ENCODE data around the gene MILR1.
"Not testable (repeated sequence)": the region's sequence is repeated elsewhere in the genome, so short reads cannot be mapped to it uniquely, and the experiment has no call there.

Gene MILR1

DNA sequence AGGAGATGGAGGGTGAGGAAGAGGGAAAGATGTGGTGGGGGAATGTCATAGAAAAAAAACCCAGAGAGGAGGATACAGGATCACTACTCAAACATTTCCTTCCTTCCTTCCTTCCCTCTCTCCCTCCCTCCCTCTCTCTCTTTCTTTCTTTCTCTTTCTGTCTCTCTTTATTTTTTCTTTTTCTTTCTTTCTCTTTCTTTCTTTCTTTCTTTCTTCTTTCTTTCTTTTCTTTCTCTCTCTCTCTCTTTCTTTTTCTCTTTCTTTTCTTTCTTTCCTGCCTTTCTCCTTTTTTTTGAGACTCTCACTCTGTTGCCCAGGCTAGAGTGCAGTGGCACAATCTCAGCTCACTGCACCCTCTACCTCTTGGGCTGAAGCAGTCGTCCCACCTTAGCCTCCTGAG is 17.9 kb downstream of the MILR1 start:
- in situ Hi-C loops (cut with MboI; ENCODE audit: low sequenced_read_pairs) = not testable (repeated sequence)

DNA sequence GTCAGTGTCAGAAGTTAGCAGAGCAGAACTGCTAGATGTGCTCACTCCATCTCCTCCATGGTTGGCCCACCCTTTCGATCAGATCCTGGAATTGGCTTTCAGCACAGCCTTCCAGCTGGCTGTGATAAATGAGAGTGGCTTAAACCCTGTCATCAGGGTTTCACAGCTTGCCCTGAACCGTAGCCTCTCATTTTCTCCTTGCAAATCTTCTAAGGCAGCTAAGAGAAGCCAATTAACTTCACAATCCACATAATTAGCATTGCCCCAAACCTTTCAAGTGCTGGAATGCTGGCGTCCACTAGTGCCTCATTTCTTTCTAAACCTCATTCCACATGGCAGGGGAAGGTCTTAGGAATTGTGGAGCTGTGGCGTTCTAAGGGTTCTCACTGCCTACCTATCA is 21.7 kb downstream of the MILR1 start:
- in situ Hi-C loops (cut with MboI; ENCODE audit: low sequenced_read_pairs) = no loop called here

DNA sequence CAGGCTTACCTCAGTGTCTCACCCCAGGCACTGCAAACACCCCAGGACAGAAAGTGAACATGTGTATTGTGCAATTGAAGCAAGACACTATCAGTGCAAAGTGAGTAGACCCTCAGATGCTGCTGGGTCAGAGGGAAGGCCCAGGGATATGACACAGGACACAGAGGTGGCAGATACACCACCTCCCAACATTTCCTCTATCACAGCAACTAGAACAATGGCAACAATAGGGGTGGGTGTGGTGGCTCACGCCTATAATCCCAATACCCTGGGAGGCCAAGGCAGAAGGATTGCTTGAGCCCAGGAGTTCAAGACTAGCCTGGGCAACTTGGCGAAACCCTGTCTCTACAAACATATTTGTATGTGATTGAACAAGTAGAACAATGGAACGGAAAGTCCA is 22.5 kb downstream of the MILR1 start:
- in situ Hi-C loops (cut with MboI; ENCODE audit: low sequenced_read_pairs) = no loop called here

DNA sequence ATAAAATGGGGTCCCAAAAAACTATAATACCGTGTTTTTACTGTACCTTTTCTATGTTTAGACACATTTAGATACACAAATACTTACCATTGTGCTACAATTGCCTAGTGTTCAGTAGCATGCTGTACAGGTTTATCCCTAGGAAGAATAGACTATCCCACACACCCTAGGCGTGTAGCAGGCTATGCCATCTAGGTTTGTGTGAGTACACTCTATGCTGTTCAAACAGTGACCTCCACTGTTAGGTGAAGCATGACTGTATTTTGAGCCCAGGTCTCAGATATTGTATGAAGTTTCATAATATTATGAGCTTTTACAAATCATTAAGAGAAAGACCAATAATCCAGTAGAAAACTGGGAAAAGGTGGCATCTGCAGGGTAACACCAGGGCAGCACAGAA is 23.6 kb downstream of the MILR1 start:
- in situ Hi-C loops (cut with MboI; ENCODE audit: low sequenced_read_pairs) = no loop called here

DNA sequence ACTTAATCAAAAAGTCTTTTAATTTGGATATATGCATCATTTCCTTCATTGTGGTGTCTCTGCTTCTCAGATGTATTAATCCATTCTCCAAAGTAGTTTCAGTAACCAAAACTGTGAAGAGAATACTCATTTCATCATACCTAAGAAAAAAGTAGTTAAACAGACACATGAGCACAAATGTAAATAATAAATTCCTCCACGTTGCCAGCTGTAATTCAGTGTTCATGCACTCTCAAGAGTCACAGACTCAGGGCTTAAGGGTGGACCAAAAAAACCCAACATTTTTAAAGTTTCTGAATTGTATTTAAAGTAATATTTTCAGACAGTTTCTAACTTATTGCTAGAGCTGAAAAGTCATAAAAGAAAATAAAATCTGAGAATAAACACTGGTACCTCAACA is 28.9 kb downstream of the MILR1 start:
- in situ Hi-C loops (cut with MboI; ENCODE audit: low sequenced_read_pairs) = no loop called here

DNA sequence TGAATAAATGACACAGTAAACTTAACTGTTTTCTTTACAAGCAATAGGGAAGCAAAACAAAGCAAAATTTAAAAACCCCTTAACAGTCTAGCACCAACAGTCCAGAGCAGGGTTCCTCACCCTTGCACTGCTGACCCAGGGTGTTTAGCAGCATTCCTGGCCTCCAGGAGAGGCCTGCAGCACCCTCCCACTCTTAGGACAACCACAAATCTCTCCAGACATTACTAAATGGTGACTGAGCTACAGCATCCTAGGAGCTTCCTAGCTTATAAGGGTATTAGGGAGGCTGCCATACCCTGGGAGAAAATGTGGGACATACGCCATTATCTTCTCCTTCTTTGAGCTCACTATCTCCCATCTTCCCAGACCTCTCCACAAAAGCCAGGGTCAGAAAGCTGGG is 32.0 kb downstream of the MILR1 start:
- in situ Hi-C loops (cut with MboI; ENCODE audit: low sequenced_read_pairs) = no loop called here

DNA sequence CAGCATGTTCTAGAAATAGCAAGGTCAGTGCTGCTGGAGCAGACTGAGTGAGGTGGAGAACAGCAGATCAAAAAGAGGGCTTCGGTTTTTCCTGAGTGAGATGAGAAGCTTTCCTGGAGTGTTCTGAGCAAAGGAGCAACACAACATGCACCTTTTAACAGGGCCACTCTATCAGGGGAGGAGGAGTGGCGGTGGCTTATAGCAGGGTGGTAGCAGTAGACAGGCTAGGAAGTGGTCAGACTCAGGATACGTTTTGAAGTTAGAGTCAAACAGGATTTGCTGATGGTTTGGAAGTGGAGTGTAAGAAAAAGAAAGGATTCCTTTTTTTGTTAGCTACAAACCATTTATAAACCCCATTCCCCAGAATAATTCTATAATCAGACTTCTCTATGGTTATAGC is 35.5 kb downstream of the MILR1 start:
- in situ Hi-C loops (cut with MboI; ENCODE audit: low sequenced_read_pairs) = no loop called here

DNA sequence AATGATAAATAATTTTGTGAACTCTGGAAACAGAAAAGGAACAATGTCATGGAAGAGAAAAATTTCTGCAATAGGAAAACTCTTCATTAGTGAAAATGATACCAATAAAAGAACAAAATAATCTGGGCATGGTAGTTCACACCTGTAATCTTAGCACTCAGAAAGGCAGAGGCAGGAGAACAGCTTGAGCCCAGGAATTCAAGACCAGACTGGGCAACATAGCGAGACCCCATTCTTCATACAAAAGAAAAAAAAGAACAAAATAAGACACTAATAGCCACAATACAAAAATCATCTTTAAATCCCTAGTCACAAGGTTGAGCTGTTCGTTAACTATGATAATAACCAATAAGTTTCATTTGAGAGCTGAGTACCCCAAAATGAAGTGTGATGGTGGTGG is 39.4 kb downstream of the MILR1 start:
- in situ Hi-C loops (cut with MboI; ENCODE audit: low sequenced_read_pairs) = no loop called here

DNA sequence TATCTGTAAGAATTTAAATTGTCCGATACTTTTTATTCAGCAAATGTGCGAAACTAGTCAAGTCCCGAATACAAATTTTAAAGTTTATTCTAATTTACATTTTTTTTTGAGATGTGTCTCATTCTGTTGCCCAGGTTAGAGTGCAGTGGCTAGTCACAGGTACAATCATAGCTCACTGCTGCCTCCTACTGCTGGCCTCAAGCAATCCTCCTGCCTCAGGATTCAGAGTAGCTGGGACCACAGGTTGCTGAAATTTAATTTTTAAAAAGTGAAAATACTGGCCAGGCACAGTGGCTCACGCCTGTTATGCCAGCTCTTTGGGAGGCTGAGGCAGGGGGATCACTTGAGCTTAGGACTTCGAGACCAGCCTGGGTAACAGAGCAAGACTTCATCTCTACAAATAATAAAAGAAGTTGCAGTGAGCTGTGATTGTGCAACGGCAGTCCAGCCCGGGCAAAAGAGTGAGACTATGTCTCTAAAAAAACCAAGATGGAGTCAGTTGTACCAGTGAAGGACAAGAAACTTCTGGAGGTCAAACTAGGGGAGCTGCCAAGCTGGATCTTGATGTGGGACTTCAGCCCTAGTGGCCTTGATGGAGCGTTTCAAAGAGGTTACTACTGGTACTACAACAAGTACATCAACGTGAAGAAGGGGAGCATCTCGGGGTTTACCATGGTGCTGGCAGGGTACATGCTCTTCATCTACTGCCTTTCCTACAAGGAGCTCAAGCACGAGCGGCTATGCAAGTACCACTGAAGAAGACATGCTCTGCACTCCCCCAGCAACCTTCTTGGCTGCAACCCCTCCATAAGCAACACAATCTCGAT is 42.3 kb downstream of the MILR1 start:
- in situ Hi-C loops (cut with MboI; ENCODE audit: low sequenced_read_pairs) = loop anchor here (10.0 kb wide), 2 partner anchors 66 to 186 kb away; no protein-coding TSS in a partner anchor

DNA sequence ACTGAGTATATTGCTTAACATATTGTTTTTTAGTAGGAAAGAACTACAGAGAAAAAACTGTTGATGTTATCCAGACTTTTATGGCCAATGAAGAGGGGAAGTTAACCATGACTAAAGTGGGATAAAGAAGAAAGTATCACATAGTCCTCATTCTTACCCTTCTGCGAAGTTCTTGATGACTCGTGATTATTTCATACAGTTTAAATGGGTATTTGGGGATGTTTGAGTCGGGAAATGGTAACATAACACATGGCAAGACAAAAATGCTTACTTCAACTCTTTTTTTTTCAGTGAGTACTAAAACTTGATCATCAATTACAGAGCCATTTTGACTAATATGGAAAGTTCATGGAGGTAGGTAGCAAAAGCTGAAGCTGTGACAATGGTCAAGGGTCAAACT is 43.1 kb downstream of the MILR1 start:
- in situ Hi-C loops (cut with MboI; ENCODE audit: low sequenced_read_pairs) = loop anchor here (10.0 kb wide), 2 partner anchors 67 to 187 kb away; no protein-coding TSS in a partner anchor

DNA sequence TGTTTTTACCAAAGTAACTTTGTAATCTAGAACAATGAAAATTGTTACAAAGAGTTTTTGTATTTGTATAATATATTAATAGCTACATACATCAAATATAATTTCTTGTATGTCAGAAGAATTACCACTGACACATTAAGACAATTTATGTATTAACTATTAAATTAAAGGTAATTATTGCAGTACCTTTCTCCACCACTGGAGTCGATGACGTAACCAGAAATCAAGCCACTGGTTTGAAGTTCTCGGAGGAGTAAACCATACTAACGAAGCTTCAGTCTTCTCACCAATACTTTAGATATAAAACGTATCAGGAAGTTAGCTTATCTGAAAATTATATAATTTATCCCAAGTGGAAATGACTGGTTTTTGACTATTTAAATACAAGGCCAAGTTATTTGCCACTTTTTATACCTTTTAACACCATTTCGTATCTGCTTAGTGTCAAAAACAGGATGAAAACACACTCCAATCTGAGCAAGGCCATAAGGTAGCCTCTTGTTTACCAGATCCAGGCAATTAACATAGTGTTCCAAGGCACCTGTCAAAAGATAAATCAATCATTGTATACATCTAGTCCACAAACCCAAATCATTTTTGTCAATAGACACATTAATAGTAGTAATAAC is 43.7 kb downstream of the MILR1 start:
- in situ Hi-C loops (cut with MboI; ENCODE audit: low sequenced_read_pairs) = loop anchor here (10.0 kb wide), 2 partner anchors 68 to 188 kb away; no protein-coding TSS in a partner anchor

DNA sequence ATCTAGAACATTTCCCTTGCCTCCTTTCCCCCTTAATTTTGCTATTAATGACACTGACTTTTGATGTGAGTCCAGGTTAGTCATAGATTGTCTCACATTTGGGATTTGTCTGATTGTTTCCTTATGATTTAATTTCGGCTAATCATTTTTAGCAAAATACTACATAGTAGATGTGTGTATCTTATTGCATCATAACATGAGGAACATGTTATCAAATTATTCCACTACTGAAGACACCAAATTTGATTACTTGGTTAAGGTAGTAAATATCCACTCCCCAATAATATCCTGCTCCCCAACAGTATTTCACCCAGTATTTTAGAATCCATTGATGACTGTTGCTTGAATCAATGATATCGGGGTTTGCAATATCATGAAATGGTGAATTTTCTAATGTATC is 45.2 kb downstream of the MILR1 start:
- in situ Hi-C loops (cut with MboI; ENCODE audit: low sequenced_read_pairs) = loop anchor here (10.0 kb wide), 2 partner anchors 69 to 189 kb away; no protein-coding TSS in a partner anchor

DNA sequence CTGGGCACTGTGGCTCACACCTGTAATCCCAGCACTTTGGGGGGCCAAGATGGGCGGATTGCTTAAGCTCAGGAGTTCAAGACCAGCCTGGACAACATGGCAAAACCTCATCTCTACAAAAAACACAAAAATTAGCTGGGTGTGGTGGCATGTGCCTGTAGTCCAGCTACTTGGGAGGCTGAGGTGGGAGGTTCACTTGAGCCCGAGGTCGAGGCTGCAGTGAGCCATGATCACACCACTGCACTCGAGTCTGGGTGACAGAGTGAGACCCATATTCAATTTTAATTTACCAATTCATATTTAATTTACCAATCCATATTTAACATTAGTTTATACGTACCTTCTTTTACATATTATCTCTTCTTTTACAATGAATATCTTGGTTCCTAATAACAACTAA is 46.4 kb downstream of the MILR1 start:
- in situ Hi-C loops (cut with MboI; ENCODE audit: low sequenced_read_pairs) = loop anchor here (10.0 kb wide), 2 partner anchors 70 to 190 kb away; no protein-coding TSS in a partner anchor

DNA sequence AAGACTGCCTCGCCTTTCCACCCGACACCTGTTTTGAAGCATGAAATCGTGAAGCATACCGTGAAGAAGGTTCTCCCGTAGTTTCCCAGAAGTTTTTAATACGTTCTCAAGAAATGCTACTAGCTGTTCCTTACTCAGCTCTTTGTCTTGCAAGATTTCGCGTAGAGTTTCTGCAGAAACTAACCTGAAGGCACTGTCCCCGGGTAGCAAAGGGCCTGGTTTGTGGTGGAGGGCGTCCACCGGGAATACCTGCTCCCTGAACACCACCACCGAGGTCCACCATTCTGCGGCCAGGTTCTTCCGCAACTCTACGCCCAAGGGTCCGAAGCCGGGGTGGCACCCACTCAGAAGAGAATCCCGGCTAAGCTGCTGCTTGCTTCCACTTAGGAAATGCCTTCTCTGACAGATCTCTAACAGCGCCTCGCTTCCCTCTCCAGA is 47.5 kb downstream of the MILR1 start:
- in situ Hi-C loops (cut with MboI; ENCODE audit: low sequenced_read_pairs) = loop anchor here (10.0 kb wide), 2 partner anchors 72 to 192 kb away; no protein-coding TSS in a partner anchor

DNA sequence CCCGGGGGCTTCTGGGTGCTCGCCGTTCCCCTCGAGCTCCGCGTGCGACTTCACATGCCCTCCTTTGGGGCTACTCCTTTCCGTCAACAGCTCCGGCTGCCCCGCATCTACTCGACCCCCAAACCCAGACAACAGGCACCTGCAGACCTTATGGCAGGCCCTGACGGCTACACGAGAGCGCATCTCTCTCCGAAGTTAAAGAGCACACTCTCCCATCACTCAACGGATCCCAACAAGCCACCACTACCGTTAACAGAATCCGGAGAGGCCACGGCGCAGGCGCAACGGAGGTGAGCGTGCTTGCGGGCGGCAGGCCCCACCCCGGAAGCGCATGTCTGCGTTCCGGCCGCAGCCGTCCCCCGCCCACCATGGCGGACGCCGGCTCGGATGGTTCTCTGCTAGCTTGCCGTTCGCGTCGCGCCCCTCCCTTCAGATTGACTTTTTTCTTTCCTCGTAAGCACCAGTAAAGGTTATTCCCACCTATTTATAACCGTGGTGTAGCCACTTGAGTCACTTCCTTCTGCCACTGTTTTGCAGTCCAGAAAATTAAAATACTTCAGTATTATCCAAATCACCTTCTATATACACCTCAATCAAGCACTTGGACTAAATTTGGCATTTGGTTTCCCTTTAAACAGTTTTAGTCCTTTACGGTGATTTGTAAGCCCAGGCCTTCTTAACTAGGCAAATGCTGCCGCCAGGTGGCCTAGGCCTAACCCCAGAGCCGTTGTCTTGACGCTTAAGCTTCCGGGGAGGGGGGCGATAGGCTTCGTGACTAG is 48.1 kb downstream of the MILR1 start, which contains the start of gene POLG2:
Gene POLG2 (minus strand): TSS at position 269 of the 779 bp plus-strand sequence. CDS start 86 bp downstream, at position 183.
- in situ Hi-C loops (cut with MboI; ENCODE audit: low sequenced_read_pairs) = loop anchor here (10.0 kb wide), 2 partner anchors 72 to 192 kb away; no protein-coding TSS in a partner anchor

DNA sequence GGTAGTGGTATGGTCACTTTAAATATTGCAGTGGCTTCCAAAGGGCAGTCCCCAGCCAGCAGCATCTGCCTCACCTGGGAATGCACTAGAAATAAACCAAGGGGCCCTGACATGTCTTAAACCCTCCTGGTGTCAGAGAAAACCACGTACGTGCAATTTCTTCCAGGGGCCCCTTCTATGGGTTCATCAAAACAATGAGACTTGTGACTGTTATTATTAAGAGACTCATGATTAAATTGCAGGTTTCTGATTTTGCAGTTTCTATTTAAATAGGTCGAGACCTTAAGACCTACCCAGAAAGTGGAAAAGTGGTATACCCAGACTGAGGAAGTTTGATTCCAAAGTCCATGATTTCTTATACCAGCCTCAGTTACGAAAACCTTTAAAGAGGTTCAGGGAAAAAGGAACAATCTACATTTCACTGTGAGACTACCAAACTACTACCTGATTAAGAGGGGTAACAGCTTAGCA is 48.7 kb downstream of the MILR1 start:
- in situ Hi-C loops (cut with MboI; ENCODE audit: low sequenced_read_pairs) = loop anchor here (10.0 kb wide), 2 partner anchors 73 to 193 kb away; no protein-coding TSS in a partner anchor

DNA sequence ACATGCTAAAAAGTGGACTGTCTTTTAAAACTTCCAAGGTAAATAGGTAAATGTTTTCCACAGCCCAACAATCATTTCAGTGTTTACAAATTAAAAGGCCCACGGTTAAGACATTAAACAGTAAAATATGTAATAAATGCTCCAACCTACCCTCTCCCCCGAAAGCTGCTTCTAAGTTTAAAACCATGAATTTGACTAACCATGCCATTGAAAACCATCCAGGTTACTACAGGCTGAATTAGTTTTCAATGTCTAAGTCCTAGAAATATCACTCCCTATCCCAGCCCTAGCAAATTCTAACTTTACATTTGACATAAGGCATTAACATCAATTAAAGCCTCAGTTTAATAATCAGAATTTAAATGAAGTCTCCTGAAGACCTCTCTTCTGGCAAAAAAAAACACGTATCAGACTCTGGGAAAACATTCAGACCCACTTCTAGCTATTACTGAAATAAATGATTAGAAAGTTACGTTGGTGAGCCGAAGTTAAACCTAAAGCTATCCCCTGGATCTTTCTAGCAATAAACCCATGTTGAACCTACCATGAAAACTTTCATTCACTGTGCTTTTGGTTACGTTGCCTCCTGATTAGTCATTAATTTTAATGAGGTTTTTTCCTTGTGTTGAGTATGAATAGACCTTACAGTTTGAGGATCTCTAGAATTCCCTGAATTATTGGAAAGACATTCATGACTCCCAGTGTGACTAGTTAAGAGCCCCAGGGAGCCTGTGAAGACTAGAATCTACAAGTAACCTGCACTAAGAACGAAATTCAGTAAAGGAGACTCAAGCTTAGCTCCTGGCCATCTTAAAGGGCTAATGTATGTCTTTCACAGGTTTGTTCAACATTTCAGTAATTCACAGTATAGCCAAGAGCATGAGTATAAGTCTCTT is 49.6 kb downstream of the MILR1 start:
- in situ Hi-C loops (cut with MboI; ENCODE audit: low sequenced_read_pairs) = loop anchor here (10.0 kb wide), 2 partner anchors 74 to 194 kb away; no protein-coding TSS in a partner anchor

DNA sequence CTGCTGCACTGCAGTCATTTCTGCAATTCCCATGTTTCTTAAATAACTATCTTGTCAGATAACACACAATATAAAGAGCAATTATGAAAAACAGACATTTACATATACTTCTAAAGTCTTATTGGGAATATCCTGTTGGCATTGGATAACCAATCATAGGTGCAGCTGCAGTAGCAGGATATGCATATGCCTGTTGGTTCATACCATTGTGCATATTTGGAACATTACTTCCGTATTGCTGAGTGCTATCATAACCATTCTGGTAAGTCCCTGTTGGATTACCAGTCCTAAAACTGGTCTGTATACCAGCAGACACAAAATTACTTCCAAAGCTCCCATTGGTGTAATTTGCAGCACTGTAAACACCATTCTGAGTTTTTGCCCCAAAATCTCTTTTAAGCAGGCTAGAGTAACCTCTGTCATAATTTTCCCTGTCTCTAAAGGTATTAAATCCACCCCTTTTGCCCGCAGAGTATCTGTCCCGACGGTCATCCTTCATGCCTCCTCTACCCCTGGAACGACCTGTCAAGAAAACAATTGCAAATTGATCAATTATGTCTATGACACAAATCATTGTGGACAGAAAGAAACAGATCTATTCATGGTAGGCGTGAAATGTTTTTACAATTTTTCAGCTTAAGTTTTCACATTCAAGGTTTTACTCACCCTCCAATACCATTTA is 51.0 kb downstream of the MILR1 start:
- in situ Hi-C loops (cut with MboI; ENCODE audit: low sequenced_read_pairs) = loop anchor here (10.0 kb wide), 2 partner anchors 75 to 195 kb away; no protein-coding TSS in a partner anchor

DNA sequence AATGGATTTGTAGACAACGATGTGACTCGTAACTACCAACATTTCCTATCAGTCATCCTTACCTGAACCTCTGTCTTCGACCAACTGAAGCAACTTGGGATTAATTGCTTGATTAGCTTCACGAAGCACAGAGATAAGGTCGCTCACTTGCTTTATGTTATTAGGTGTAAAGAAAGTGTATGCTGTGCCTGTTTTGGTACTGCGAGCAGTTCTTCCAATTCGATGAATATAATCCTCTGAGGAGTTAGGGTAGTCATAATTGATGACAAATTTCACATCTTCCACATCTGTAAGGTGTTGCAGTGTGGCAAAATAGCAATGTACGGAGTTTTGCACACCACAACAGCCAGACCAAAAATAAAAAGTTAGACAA is 51.6 kb downstream of the MILR1 start:
- in situ Hi-C loops (cut with MboI; ENCODE audit: low sequenced_read_pairs) = no loop called here

Measured in HL-60/S4 treated with retinoic acid at 250 ng/mL for 4 days and 3 days (cell line).